OCI-LY1 (cell line): ENCODE data around the gene RPRD1A.

Experiments
- EZH2 ChIP-seq: fragments of 200-600 bp; sonication (generic), shearing (Covaris generic); IDR thresholded peaks from 2 replicates; pipeline ENCODE4 v1.8.0; 2017; ENCODE audit warnings: borderline replicate concordance, mixed run types, mild to moderate bottlenecking, antibody characterized with exemption, low read length, moderate library complexity, mixed read lengths
- TF ChIP-seq, protein P1 (sequence below): fragments of 200-600 bp; sonication (generic), shearing (Covaris generic); IDR thresholded peaks from 2 replicates; pipeline ENCODE4 v1.5.1; 2017; ENCODE audit warnings: mild to moderate bottlenecking, antibody characterized with exemption, low read length, moderate library complexity, mixed read lengths

DNA sequence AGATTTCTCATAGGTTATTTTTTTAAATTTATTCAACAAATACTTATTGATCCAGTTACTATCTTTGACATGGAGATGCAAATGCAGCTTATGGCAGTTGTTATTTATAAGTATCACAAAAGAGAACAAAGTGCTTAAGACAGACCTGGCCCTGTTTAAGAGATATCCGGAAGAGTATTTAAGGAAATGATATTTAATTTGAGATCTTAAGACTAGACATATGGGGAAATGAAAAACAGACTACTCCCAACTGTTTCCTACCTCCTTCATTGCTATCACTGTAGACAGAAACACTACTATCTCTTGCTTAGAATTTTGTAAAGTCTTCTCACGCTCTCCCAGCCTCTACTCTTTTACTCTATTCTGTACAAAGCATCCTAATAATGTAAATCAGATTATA lies 36.0 kb downstream of the RPRD1A start:
- TF ChIP-seq, protein P1, sequence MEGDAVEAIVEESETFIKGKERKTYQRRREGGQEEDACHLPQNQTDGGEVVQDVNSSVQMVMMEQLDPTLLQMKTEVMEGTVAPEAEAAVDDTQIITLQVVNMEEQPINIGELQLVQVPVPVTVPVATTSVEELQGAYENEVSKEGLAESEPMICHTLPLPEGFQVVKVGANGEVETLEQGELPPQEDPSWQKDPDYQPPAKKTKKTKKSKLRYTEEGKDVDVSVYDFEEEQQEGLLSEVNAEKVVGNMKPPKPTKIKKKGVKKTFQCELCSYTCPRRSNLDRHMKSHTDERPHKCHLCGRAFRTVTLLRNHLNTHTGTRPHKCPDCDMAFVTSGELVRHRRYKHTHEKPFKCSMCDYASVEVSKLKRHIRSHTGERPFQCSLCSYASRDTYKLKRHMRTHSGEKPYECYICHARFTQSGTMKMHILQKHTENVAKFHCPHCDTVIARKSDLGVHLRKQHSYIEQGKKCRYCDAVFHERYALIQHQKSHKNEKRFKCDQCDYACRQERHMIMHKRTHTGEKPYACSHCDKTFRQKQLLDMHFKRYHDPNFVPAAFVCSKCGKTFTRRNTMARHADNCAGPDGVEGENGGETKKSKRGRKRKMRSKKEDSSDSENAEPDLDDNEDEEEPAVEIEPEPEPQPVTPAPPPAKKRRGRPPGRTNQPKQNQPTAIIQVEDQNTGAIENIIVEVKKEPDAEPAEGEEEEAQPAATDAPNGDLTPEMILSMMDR: no peak
- TF ChIP-seq EZH2: no peak
